WI38 (cell line): ENCODE measurements around the gene ZNF322.

Source experiments
- H3K4me3 ChIP-seq: 2 replicates; pipeline ENCODE4 v1.5.1; 2011; ENCODE audit warnings: low read depth, mild to moderate bottlenecking, control low read depth, low read length
- TF ChIP-seq, protein P1 (sequence below): IDR thresholded peaks from 2 replicates; pipeline ENCODE4 v1.5.1; 2012; ENCODE audit warnings: low read depth, mild to moderate bottlenecking, control low read depth, low read length

Gene ZNF322

DNA sequence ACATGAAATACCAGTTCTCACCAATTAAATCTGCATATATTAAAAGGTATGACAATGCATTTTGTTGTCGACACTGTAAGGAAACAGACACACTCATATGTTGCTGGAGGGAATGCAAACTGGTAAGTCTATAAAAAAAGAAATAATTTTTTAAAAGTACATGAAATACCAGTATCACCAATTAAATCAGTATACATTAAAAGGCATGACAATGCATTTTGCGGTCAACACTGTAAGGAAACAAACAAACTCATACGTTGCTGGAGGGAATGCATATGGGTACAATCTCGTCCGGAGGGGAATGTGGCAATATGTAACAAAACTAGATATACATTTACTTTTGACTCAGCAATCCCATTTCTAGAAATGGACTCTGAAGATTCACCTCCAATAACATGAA is 6.5 kb downstream of the ZNF322 start:
- TF ChIP-seq, protein P1, sequence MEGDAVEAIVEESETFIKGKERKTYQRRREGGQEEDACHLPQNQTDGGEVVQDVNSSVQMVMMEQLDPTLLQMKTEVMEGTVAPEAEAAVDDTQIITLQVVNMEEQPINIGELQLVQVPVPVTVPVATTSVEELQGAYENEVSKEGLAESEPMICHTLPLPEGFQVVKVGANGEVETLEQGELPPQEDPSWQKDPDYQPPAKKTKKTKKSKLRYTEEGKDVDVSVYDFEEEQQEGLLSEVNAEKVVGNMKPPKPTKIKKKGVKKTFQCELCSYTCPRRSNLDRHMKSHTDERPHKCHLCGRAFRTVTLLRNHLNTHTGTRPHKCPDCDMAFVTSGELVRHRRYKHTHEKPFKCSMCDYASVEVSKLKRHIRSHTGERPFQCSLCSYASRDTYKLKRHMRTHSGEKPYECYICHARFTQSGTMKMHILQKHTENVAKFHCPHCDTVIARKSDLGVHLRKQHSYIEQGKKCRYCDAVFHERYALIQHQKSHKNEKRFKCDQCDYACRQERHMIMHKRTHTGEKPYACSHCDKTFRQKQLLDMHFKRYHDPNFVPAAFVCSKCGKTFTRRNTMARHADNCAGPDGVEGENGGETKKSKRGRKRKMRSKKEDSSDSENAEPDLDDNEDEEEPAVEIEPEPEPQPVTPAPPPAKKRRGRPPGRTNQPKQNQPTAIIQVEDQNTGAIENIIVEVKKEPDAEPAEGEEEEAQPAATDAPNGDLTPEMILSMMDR = no peak
- H3K4me3 ChIP-seq = no peak overlapping the region

DNA sequence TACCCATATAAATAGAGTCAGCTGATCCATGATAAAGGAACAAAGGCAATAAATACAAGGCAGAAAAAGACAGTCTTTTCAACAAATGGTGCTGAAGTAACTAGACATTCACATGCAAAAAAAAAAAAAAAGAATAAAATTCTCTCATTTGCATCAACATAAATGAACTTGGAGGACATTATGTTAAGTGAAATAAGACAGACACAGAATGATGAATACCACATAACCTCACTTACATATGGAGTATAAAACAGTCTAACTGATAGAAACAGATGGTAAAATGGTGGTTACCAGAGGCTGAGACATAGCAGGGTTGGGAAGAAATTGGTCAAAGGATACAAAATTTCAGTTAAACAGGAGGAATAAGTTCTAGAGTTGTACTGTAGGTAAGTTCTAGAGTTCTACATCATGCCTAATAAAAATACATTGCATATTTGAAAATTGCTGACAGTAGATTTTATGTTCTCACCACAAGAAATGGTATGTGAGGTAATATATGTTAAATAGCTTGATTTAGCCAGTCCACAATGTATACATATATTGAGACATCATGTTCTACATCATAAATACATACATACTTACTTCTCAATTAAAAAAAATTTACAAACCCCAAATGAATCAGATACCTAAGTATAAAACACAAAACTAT is 8.3 kb downstream of the ZNF322 start:
- TF ChIP-seq, protein P1 = no peak
- H3K4me3 ChIP-seq = no peak overlapping the region

DNA sequence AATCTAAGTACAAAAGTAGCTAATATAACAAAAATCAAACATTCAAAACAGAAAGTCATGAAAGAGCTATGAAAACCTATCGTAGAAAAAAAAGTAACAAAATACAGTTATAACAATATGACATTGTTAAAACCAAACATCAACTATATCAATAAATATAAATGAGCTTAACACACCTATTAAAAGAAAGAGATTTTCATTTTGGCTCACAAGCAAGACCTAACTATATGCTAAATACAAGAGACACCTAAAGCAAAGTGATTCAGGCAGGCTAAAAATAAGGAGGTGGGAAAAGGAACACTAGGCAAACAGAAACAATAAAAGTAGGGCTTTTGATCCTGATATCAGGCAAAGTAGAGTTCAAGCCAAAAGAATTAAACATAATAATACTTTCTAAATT is 13.5 kb downstream of the ZNF322 start:
- H3K4me3 ChIP-seq = no peak overlapping the region
- TF ChIP-seq, protein P1 = no peak

DNA sequence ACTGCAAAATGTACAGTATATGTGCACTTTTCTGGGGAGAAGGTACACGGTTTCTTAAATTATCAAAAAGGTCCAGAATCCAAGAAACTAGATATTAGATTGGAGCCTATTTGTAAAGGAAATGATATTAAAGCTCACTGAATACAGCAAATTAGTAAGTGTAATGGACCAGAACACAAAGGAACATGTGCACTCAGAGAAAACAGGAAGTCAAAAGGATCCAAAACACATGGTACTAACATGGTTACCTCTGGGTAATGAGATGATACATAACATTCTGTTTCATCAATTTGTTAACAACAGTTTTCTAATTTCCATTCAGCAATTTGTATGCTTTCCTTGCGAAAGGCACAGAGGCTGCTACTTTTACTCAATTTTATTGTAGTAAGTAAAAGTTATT is 18.7 kb downstream of the ZNF322 start:
- TF ChIP-seq, protein P1 = no peak
- no peak overlapping the region for H3K4me3 ChIP-seq

DNA sequence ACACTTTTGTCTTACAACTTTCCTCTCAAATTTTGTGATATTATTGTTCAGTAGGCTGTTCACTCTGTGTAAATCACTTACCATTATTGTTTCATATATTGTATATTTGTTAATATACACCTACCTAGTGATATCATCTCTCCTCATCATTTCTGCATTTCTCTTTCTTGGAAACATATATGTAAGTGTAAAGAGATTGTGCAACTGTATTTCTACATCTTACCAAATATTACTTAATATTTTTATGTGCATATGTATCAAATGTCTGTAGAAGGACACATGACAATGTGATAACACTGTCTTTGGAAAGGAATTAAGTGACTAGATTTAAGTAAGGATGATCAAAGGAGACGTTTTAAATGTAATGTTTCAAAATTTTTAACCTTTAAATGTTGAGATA is 30.2 kb downstream of the ZNF322 start:
- H3K4me3 ChIP-seq = no peak overlapping the region
- TF ChIP-seq, protein P1 = no peak

DNA sequence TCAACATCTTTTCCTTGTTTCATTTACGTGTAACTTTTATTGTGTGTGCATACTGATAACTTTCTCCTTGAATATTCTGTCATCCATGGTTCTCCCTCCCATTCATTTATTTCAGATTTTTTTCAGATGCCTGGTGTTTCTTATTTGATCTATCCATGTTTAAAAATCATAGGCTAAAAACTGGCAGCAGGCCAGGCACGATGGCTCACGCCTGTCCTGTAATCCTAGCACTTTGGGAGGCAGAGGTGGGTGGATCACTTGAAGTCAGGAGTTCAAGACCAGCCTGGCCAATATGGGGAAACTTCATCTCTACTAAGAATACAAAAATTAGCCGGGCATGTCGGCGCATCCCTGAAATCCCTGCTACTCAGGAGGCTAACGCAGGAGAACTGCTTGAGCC is 31.7 kb downstream of the ZNF322 start:
- TF ChIP-seq, protein P1 = no peak
- no peak overlapping the region for H3K4me3 ChIP-seq

DNA sequence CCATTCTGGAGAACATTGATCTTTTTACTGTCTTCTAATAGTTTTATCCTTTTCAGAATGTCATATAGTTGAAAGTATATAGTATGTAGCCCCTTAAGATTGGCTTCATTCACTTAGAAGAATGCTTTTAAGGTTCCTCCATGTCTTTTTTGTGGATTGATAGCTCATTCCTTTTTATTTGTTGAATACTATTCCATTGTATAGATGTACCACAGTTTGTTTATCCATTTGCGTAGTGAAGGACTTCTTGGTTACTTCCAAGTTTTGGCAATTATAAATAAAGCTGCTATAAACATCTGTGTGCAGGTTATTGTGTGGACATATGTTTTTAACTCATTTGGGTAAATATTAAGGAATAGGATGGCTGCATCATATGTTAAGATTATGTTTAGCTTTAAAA is 35.0 kb downstream of the ZNF322 start:
- TF ChIP-seq, protein P1 = no peak
- no peak overlapping the region for H3K4me3 ChIP-seq
